Kidney (tissue), 14 donors: ENCODE results near the gene CHTOP. TPM values are rescaled to one million over a fixed set of nuclear protein-coding genes. Genes with fewer than 3 reads are reported as not detected.
A peak's percentile ranks its signal among the peaks of the same experiment; 100 is the strongest.

Experiments used
- DNase-seq, 5 donors: peaks; one replicate each; pipeline ENCODE4 v3.0.0-alpha.2; 2013 to 2020
- FAIRE-seq: peaks from 2 replicates; lab custom pipeline; 2012; peaks lifted over from hg19 to GRCh38; lab: Jason Lieb, UNC
- H3K27ac ChIP-seq, 2 donors: one replicate each; pipeline ENCODE4 v1.7.0; 2013; ENCODE audit warnings: low read depth in 2 of 2, low read length in 2 of 2, inconsistent platforms in 1 of 2
- H3K27me3 ChIP-seq: one replicate; pipeline ENCODE4 v1.7.1; 2013; ENCODE audit warnings: low read length, inconsistent platforms; ENCODE audit not compliant: control insufficient read depth, insufficient read depth
- H3K36me3 ChIP-seq, 3 donors: one replicate each; pipeline versions ENCODE4 v1.7.0 to v1.7.1; 2013; ENCODE audit warnings: low read length in 3 of 3, control low read depth in 1 of 3, inconsistent platforms in 1 of 3; ENCODE audit not compliant: insufficient read depth in 3 of 3, control insufficient read depth in 2 of 3
- H3K4me1 ChIP-seq, 3 donors: one replicate each; pipeline versions ENCODE4 v1.7.0 to v1.7.1; 2013; ENCODE audit warnings: low read length in 3 of 3, inconsistent platforms in 1 of 3, low read depth in 1 of 3; ENCODE audit not compliant: control insufficient read depth in 2 of 3, insufficient read depth in 2 of 3
- H3K4me3 ChIP-seq, 3 donors: one replicate each; pipeline versions ENCODE4 v1.7.0 to v1.8.1; 2013; ENCODE audit warnings: low read length in 3 of 3, control low read depth in 1 of 3, inconsistent platforms in 1 of 3
- H3K9ac ChIP-seq, 3 donors: one replicate each; pipeline versions ENCODE4 v1.7.0 to v1.7.1; 2013; ENCODE audit warnings: low read length in 3 of 3, control low read depth in 1 of 3, inconsistent platforms in 1 of 3
- H3K9me3 ChIP-seq, 3 donors: one replicate each; pipeline versions ENCODE4 v1.7.0 to v1.7.1; 2013; ENCODE audit warnings: low read length in 3 of 3, control low read depth in 1 of 3, inconsistent platforms in 1 of 3; ENCODE audit not compliant: control insufficient read depth in 2 of 3, insufficient read depth in 1 of 3
- CTCF ChIP-seq: IDR thresholded peaks from 3 replicates; pipeline ENCODE4 v1.5.1; 2012; ENCODE audit warnings: mild to moderate bottlenecking, moderate library complexity, borderline replicate concordance; ENCODE audit not compliant: insufficient read depth; ENCODE audit errors: extremely low read depth
- intact Hi-C: fragments of 100-400 bp; cut with DNase I; formaldehyde crosslinking; loops from one replicate; pipeline ENCODE4 v1.11.1; 2022
- polyA plus RNA-seq: library from polyadenylated mRNA; stranded (reverse); fragments of 350-450 nt; fragmentation: Illumina TruSeq; extraction: RNeasy Lipid Tissue Mini Kit (QIAGEN cat#74804); gene quantifications from one replicate; pipeline ENCODE4 v1.2.3, GENCODE V29; 2014; ENCODE audit warnings: low read depth, low replicate concordance; ENCODE audit not compliant: insufficient read depth
- total RNA-seq: library from RNA; stranded (reverse); fragmentation: NEBNext Ultra II Directional; extraction: Animal tissue kit (Norgen Biotek cat#: 25700); gene quantifications from one replicate; pipeline ENCODE4 v1.2.1, GENCODE V29; 2021
- donor health status: control.
- donor health status: control.
- donor health status: control.
- donor health status: control.
- donor health status: control.
- donor health status: DM: yes; HTN: yes; CAD: no.
- donor health status: Normal renal cell carcinoma (clear cell type).

CHTOP gene
- total and polyA plus RNA-seq, 2 donors from 2014 or later: 71.1 to 83.6 TPM

GRCh38 chr1:153592748-153593147 is 41.1 kb upstream of the CHTOP start:
- Histone ChIP-seq H3K36me3 (no peaks in the 10 kb centered on the region), H3K27ac (no peak overlapping the region), H3K9me3 (no peaks in the 10 kb centered on the region), H3K9ac (no peak overlapping the region), H3K4me3 (no peak overlapping the region), H3K4me1 (no peaks in the 10 kb centered on the region), H3K27me3 (no peaks in the 10 kb centered on the region)
- DNase-seq: peak in 2 of 5 donors; percentile 54 to 57
- intact Hi-C loops: no loop called here
- no peak for FAIRE-seq
- no peak for TF ChIP-seq CTCF

GRCh38 chr1:153597206-153597605 is 36.7 kb upstream of the CHTOP start:
- Histone ChIP-seq H3K36me3 (no peaks in the 10 kb centered on the region), H3K27me3 (no peaks in the 10 kb centered on the region), H3K9ac (no peak overlapping the region), H3K4me1 (no peaks in the 10 kb centered on the region), H3K27ac (no peak overlapping the region), H3K4me3 (no peak overlapping the region), H3K9me3 (no peaks in the 10 kb centered on the region)
- DNase-seq: peak in 1 of 5 donors; percentile 37
- no peak for TF ChIP-seq CTCF
- intact Hi-C loops: no loop called here
- no peak for FAIRE-seq

GRCh38 chr1:153598309-153599172 is 35.3 kb upstream of the CHTOP start:
- no peaks in the 10 kb centered on the region for H3K36me3 ChIP-seq
- no peak overlapping the region for H3K27ac ChIP-seq
- no peak overlapping the region for H3K9ac ChIP-seq
- DNase-seq (peak in 4 of 5 donors; percentile 43 to 80 (median 58)), FAIRE-seq (no peak)
- intact Hi-C loops: no loop called here
- H3K4me1 ChIP-seq: no peaks in the 10 kb centered on the region
- TF ChIP-seq CTCF: no peak
- H3K27me3 ChIP-seq: no peaks in the 10 kb centered on the region
- H3K9me3 ChIP-seq: no peaks in the 10 kb centered on the region
- H3K4me3 ChIP-seq: no peak overlapping the region
